Keratinocyte (primary cell): ENCODE results near the gene TMEM30B. TPM values are rescaled to one million over a fixed set of nuclear protein-coding genes. Genes with fewer than 3 reads are reported as not detected.

Experiments
- DNase-seq: peaks from one replicate; pipeline ENCODE4 v3.0.0-alpha.2; 2011; ENCODE audit warnings: low read depth, missing footprints, low spot score
- FAIRE-seq: peaks from 2 replicates; lab custom pipeline; 2011; peaks lifted over from hg19 to GRCh38; lab: Jason Lieb, UNC
- H2AFZ ChIP-seq: 2 replicates; pipeline ENCODE4 v1.6.0; 2012; ENCODE audit warnings: low read length, control low read depth, inconsistent platforms; ENCODE audit not compliant: control insufficient read depth
- H3K27ac ChIP-seq: 2 replicates; pipeline ENCODE4 v1.5.1; 2011; ENCODE audit warnings: low read length; ENCODE audit not compliant: control insufficient read depth, insufficient read depth
- H3K27me3 ChIP-seq: 3 replicates; pipeline ENCODE4 v1.6.0; 2011; ENCODE audit warnings: low read length; ENCODE audit not compliant: control insufficient read depth, insufficient read depth; ENCODE audit errors: extremely low read depth
- H3K36me3 ChIP-seq, 2 experiments: 2 replicates in 1 of 2; 3 replicates in 1 of 2; pipeline ENCODE4 v1.5.1; 2011; ENCODE audit warnings: low read length in 2 of 2, mild to moderate bottlenecking in 1 of 2; ENCODE audit not compliant: control insufficient read depth in 2 of 2, insufficient read depth in 2 of 2; ENCODE audit errors: extremely low read depth in 1 of 2
- H3K4me1 ChIP-seq: 3 replicates; pipeline ENCODE4 v1.5.1; 2011; ENCODE audit warnings: low read length; ENCODE audit not compliant: control insufficient read depth, insufficient read depth; ENCODE audit errors: extremely low read depth
- H3K4me2 ChIP-seq: 3 replicates; pipeline ENCODE4 v1.6.0; 2011; ENCODE audit warnings: low read depth, low read length; ENCODE audit not compliant: control insufficient read depth, insufficient read depth; ENCODE audit errors: extremely low read depth
- H3K4me3 ChIP-seq, 3 experiments: fragments of 200-600 bp in 1 of 3; sonication (generic) in 1 of 3; 2 replicates in 2 of 3; 3 replicates in 1 of 3; pipeline ENCODE4 v1.5.1; 2011 to 2016; ENCODE audit warnings: low read length in 3 of 3, mild to moderate bottlenecking in 3 of 3, control low read depth in 2 of 3, inconsistent platforms in 1 of 3, low read depth in 1 of 3, mixed read lengths in 1 of 3, mixed run types in 1 of 3, moderate library complexity in 1 of 3; ENCODE audit not compliant: control insufficient read depth in 2 of 3, insufficient read depth in 2 of 3; ENCODE audit errors: extremely low read depth in 1 of 3
- H3K79me2 ChIP-seq: 2 replicates; pipeline ENCODE4 v1.6.0; 2012; ENCODE audit warnings: low read length; ENCODE audit not compliant: control insufficient read depth, insufficient read depth
- H3K9ac ChIP-seq: 3 replicates; pipeline ENCODE4 v1.6.0; 2011; ENCODE audit warnings: low read length; ENCODE audit not compliant: control insufficient read depth, insufficient read depth; ENCODE audit errors: extremely low read depth
- H3K9me1 ChIP-seq: 3 replicates; pipeline ENCODE4 v1.6.0; 2011; ENCODE audit warnings: low read length; ENCODE audit not compliant: control insufficient read depth, insufficient read depth; ENCODE audit errors: extremely low read depth
- H3K9me3 ChIP-seq: 2 replicates; pipeline ENCODE4 v1.5.1; 2012; ENCODE audit warnings: low read depth, low read length; ENCODE audit not compliant: control insufficient read depth
- H4K20me1 ChIP-seq: 3 replicates; pipeline ENCODE4 v1.6.0; 2011; ENCODE audit warnings: low read length; ENCODE audit not compliant: control insufficient read depth, insufficient read depth; ENCODE audit errors: extremely low read depth
- EZH2 ChIP-seq: IDR thresholded peaks from one replicate; pipeline ENCODE4 v1.6.1; 2012; ENCODE audit warnings: inconsistent platforms, mild to moderate bottlenecking, low read length, moderate library complexity
- dilution Hi-C: fragments of 300-500 bp; cut with MboI; formaldehyde crosslinking; loops from one replicate; pipeline ENCODE4 v1.7.0; 2020; ENCODE audit warnings: low sequenced_read_pairs; ENCODE audit not compliant: extremely low pct_ligation_motif_present
- polyA plus RNA-seq, 5 experiments: library from polyadenylated mRNA; depleted of rRNA in 3 of 5; stranded (reverse) in 3 of 5; stranded (forward) in 1 of 5; unstranded in 1 of 5; fragments of >200 nt; gene quantifications; 1 replicate in 1 of 5; 2 replicates in 3 of 5; 3 replicates in 1 of 5; pipeline versions ENCODE4 v1.2.1 to v1.2.3, GENCODE V29; 2011 to 2012; ENCODE audit warnings: missing spikeins in 2 of 5, low read depth in 1 of 5, low replicate concordance in 1 of 5
- TF ChIP-seq, protein P1 (sequence below), 3 experiments: IDR thresholded peaks in 1 of 3; conservative IDR thresholded peaks in 1 of 3; optimal IDR thresholded peaks in 1 of 3; 2 replicates in 2 of 3; 3 replicates in 1 of 3; pipeline versions ENCODE3 to v1.5.1; 2011; ENCODE audit warnings: low read length in 3 of 3, mild to moderate bottlenecking in 3 of 3, moderate library complexity in 2 of 3, control low read depth in 1 of 3, inconsistent platforms in 1 of 3; ENCODE audit not compliant: insufficient read depth in 2 of 3; ENCODE audit errors: extremely low read depth in 1 of 3

Gene TMEM30B
- polyA plus RNA-seq, 1 donor (not counting 4 experiments of a cell fraction or from before 2014, with no cell fraction given), result 8.1 TPM

- Histone ChIP-seq H3K4me3 (no peak overlapping the region), H3K9ac (no peak overlapping the region), H3K9me1 (no peaks in the 10 kb centered on the region), H3K36me3 (no peaks in the 10 kb centered on the region), H3K4me2 (no peak overlapping the region), H3K9me3 (no peaks in the 10 kb centered on the region), H3K4me1 (peaks cover 8% of the 10 kb centered on the region), H3K27ac (no peak overlapping the region), H3K79me2 (no peaks in the 10 kb centered on the region), H4K20me1 (no peaks in the 10 kb centered on the region), H3K27me3 (peaks cover 5% of the 10 kb centered on the region), H2AFZ (no peak overlapping the region)
- dilution Hi-C loops, result no loop called here
- TF ChIP-seq, protein P1, sequence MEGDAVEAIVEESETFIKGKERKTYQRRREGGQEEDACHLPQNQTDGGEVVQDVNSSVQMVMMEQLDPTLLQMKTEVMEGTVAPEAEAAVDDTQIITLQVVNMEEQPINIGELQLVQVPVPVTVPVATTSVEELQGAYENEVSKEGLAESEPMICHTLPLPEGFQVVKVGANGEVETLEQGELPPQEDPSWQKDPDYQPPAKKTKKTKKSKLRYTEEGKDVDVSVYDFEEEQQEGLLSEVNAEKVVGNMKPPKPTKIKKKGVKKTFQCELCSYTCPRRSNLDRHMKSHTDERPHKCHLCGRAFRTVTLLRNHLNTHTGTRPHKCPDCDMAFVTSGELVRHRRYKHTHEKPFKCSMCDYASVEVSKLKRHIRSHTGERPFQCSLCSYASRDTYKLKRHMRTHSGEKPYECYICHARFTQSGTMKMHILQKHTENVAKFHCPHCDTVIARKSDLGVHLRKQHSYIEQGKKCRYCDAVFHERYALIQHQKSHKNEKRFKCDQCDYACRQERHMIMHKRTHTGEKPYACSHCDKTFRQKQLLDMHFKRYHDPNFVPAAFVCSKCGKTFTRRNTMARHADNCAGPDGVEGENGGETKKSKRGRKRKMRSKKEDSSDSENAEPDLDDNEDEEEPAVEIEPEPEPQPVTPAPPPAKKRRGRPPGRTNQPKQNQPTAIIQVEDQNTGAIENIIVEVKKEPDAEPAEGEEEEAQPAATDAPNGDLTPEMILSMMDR (optimal IDR thresholded peaks at IDR 0.05 in 1 of 3, IDR thresholded peaks at IDR 0.05 in 1 of 3, conservative IDR thresholded peaks at IDR 0.05 in 1 of 3; ENCODE audit: extremely low read depth in 1 of 3, insufficient read depth in 2 of 3, low read length in 3 of 3), result no peak
- no peak for TF ChIP-seq EZH2
- DNase-seq (no peak), FAIRE-seq (no peak)
Measured at GRCh38 chr14:61270714-61271113, 10.4 kb downstream of the TMEM30B start.

- no peaks in the 10 kb centered on the region for H4K20me1 ChIP-seq
- H3K36me3 ChIP-seq, result no peaks in the 10 kb centered on the region
- H3K4me2 ChIP-seq, result peak overlapping the region; percentile 59
- FAIRE-seq (peak; percentile 93), DNase-seq (no peak)
- no peaks in the 10 kb centered on the region for H3K79me2 ChIP-seq
- H3K9ac ChIP-seq, result no peak overlapping the region
- peaks cover 9% of the 10 kb centered on the region for H3K27me3 ChIP-seq
- TF ChIP-seq, protein P1 (optimal IDR thresholded peaks at IDR 0.05 in 1 of 3, IDR thresholded peaks at IDR 0.05 in 1 of 3, conservative IDR thresholded peaks at IDR 0.05 in 1 of 3; ENCODE audit: extremely low read depth in 1 of 3, insufficient read depth in 2 of 3, low read length in 3 of 3), result peak; percentile 69 to 83 (median 79)
- no peak for TF ChIP-seq EZH2
- dilution Hi-C loops, result no loop called here
- no peak overlapping the region for H3K27ac ChIP-seq
- H3K9me3 ChIP-seq, result no peaks in the 10 kb centered on the region
- peak overlapping the region; percentile 14 to 47 (median 21) for H3K4me3 ChIP-seq
- no peaks in the 10 kb centered on the region for H3K9me1 ChIP-seq
- H3K4me1 ChIP-seq, result peaks cover 8% of the 10 kb centered on the region
- peak overlapping the region; percentile 58 for H2AFZ ChIP-seq
Measured at GRCh38 chr14:61269321-61270083, 11.6 kb downstream of the TMEM30B start.
